ENCODE data around the gene TBC1D10B. TPM values are rescaled to one million over a fixed set of nuclear protein-coding genes. Genes with fewer than 3 reads are reported as not detected.
"Not testable (repeated sequence)": the region's sequence is repeated elsewhere in the genome, so short reads cannot be mapped to it uniquely, and the experiment has no call there.

TBC1D10B gene
- polyA plus RNA-seq, 3 donors = 12.2 to 36.0 (median 13.8) TPM

DNA sequence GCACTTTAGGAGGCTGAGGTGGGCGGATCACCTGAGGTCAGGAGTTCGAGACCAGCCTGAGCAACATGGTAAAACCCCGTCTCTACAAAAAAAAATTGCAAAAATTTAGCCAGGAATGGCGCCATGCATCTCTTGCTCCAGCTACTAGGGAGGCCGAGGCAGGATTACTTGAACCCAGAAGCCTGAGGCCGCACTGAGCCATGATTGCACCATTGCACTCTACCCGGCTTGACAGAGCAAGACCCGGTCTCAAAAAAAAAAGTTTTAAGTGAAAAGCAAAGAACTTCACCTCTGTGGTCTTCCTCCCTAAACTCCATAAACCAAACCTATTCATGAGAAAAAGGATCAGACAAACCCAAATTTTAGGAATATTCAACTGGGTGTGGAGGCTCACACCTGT lies 22.2 kb downstream of the TBC1D10B start:
- Histone ChIP-seq H3K79me2 (ENCODE audit: insufficient read depth, low read length) (peaks cover 15% of the 10 kb centered on the region), H3K27ac (ENCODE audit: low read depth in 1 of 2, low read length in 2 of 2) (no peak overlapping the region), H3K36me3 (replicated peaks in 1 of 2; ENCODE audit: control insufficient read depth in 1 of 2, insufficient read depth in 2 of 2, low read length in 2 of 2) (peaks cover 28 to 34% of the 10 kb centered on the region in 2 donors), H3K27me3 (ENCODE audit: control insufficient read depth in 2 of 2, insufficient read depth in 2 of 2, low read length in 2 of 2) (no peaks in the 10 kb centered on the region), H2AFZ (ENCODE audit: insufficient read depth, low read depth, low read length, poor library complexity, severe bottlenecking) (no peak overlapping the region), H3K9me3 (replicated peaks in 1 of 2; ENCODE audit: control insufficient read depth in 1 of 2, insufficient read depth in 1 of 2, low read length in 2 of 2) (no peaks in the 10 kb centered on the region), H3K4me3 (replicated peaks in 1 of 3; ENCODE audit: low read depth in 2 of 3, low read length in 3 of 3) (no peak overlapping the region), H4K20me1 (ENCODE audit: insufficient read depth, low read length) (peaks cover 21% of the 10 kb centered on the region), H3K4me1 (ENCODE audit: control insufficient read depth in 1 of 2, insufficient read depth in 2 of 2, low read length in 2 of 2) (no peaks in the 10 kb centered on the region), H3K4me2 (replicated peaks; ENCODE audit: extremely low read depth, low read length, poor library complexity, severe bottlenecking) (no peak overlapping the region), H3K9ac (ENCODE audit: insufficient read depth, low read length, poor library complexity, severe bottlenecking) (no peak overlapping the region)
- H3K4me3 Mint-ChIP-seq = no peak overlapping the region
- no peak overlapping the region for H3K27ac Mint-ChIP-seq
- no peaks in the 10 kb centered on the region for H3K27me3 Mint-ChIP-seq (ENCODE audit: low read depth in 3 of 3)
- no peaks in the 10 kb centered on the region for H3K9me3 Mint-ChIP-seq
- intact Hi-C loops (cut with micrococcal nuclease) = no loop called here
- peaks cover 8% of the 10 kb centered on the region for H3K4me1 Mint-ChIP-seq
- 94% methylated on average over 8 of the region's 8 CpGs for WGBS (ENCODE audit: insufficient coverage)
- DNase-seq = no peak
- TF ChIP-seq, protein P1, sequence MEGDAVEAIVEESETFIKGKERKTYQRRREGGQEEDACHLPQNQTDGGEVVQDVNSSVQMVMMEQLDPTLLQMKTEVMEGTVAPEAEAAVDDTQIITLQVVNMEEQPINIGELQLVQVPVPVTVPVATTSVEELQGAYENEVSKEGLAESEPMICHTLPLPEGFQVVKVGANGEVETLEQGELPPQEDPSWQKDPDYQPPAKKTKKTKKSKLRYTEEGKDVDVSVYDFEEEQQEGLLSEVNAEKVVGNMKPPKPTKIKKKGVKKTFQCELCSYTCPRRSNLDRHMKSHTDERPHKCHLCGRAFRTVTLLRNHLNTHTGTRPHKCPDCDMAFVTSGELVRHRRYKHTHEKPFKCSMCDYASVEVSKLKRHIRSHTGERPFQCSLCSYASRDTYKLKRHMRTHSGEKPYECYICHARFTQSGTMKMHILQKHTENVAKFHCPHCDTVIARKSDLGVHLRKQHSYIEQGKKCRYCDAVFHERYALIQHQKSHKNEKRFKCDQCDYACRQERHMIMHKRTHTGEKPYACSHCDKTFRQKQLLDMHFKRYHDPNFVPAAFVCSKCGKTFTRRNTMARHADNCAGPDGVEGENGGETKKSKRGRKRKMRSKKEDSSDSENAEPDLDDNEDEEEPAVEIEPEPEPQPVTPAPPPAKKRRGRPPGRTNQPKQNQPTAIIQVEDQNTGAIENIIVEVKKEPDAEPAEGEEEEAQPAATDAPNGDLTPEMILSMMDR (IDR thresholded peaks at IDR 0.05) = no peak
- peaks cover 38% of the 10 kb centered on the region in 2 donors for H3K36me3 Mint-ChIP-seq

DNA sequence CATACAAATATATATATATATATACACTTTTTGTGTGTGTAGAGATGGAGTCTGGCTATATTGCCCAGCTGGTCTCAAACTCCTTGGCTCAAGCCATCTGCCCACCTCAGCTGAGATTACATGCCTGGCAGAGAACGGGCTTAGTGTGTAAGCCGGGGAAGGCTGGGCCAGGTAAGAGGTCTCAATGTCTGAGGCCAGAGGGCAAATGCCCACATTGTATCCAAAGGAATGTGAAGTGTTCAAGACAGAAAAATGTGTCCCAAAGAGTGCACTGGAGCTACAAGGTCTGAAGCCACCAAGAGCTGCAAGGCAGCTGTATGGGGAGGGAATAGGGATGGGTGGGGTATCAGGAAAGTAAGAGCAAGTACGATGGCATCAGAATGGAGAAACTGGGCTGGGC lies 24.0 kb downstream of the TBC1D10B start:
- Histone ChIP-seq H3K27me3 (ENCODE audit: control insufficient read depth in 2 of 2, insufficient read depth in 2 of 2, low read length in 2 of 2) (no peaks in the 10 kb centered on the region), H3K79me2 (ENCODE audit: insufficient read depth, low read length) (no peaks in the 10 kb centered on the region), H3K9ac (ENCODE audit: insufficient read depth, low read length, poor library complexity, severe bottlenecking) (no peak overlapping the region), H2AFZ (ENCODE audit: insufficient read depth, low read depth, low read length, poor library complexity, severe bottlenecking) (no peak overlapping the region), H4K20me1 (ENCODE audit: insufficient read depth, low read length) (peaks cover 3% of the 10 kb centered on the region), H3K27ac (ENCODE audit: low read depth in 1 of 2, low read length in 2 of 2) (no peak overlapping the region), H3K9me3 (replicated peaks in 1 of 2; ENCODE audit: control insufficient read depth in 1 of 2, insufficient read depth in 1 of 2, low read length in 2 of 2) (no peaks in the 10 kb centered on the region), H3K36me3 (replicated peaks in 1 of 2; ENCODE audit: control insufficient read depth in 1 of 2, insufficient read depth in 2 of 2, low read length in 2 of 2) (peaks cover 9 to 16% of the 10 kb centered on the region in 2 donors), H3K4me1 (ENCODE audit: control insufficient read depth in 1 of 2, insufficient read depth in 2 of 2, low read length in 2 of 2) (no peaks in the 10 kb centered on the region), H3K4me3 (replicated peaks in 1 of 3; ENCODE audit: low read depth in 2 of 3, low read length in 3 of 3) (no peak overlapping the region), H3K4me2 (replicated peaks; ENCODE audit: extremely low read depth, low read length, poor library complexity, severe bottlenecking) (no peak overlapping the region)
- intact Hi-C loops (cut with micrococcal nuclease) = no loop called here
- Mint-ChIP-seq H3K36me3 (peaks cover 20 to 22% of the 10 kb centered on the region in 2 donors), H3K9me3 (no peaks in the 10 kb centered on the region), H3K27ac (no peak overlapping the region), H3K27me3 (ENCODE audit: low read depth in 3 of 3) (no peaks in the 10 kb centered on the region), H3K4me1 (peaks cover 8% of the 10 kb centered on the region), H3K4me3 (no peak overlapping the region)
- TF ChIP-seq, protein P1 (IDR thresholded peaks at IDR 0.05) = no peak
- 100% methylated on average over 2 of the region's 3 CpGs for WGBS (ENCODE audit: insufficient coverage)
- no peak for DNase-seq

DNA sequence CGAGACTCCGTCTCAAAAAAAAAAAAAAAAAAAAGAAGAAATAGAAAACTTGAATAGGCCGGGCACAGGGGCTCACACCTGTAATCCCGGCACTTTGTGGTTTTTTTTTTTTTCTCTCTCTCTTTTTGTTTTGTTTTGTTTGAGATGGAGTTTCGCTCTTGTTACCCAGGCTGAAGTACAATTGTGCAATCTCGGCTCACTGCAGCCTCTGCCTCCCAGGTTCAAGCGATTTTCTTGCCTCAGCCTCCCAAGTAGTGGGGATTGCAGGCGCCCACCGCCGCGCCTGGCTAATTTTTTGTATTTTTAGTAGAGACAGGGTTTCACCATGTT lies 26.8 kb downstream of the TBC1D10B start:
- H3K36me3 ChIP-seq (replicated peaks in 1 of 2; ENCODE audit: control insufficient read depth in 1 of 2, insufficient read depth in 2 of 2, low read length in 2 of 2); H3K79me2 ChIP-seq (ENCODE audit: insufficient read depth, low read length); H3K4me1 Mint-ChIP-seq; H3K27ac Mint-ChIP-seq; H3K27me3 Mint-ChIP-seq (ENCODE audit: low read depth in 3 of 3); H3K9me3 ChIP-seq (replicated peaks in 1 of 2; ENCODE audit: control insufficient read depth in 1 of 2, insufficient read depth in 1 of 2, low read length in 2 of 2); DNase-seq; H3K9me3 Mint-ChIP-seq; H3K4me2 ChIP-seq (replicated peaks; ENCODE audit: extremely low read depth, low read length, poor library complexity, severe bottlenecking); H3K36me3 Mint-ChIP-seq; H3K4me3 Mint-ChIP-seq; intact Hi-C loops (cut with micrococcal nuclease); H3K4me1 ChIP-seq (ENCODE audit: control insufficient read depth in 1 of 2, insufficient read depth in 2 of 2, low read length in 2 of 2); H2AFZ ChIP-seq (ENCODE audit: insufficient read depth, low read depth, low read length, poor library complexity, severe bottlenecking); H3K27me3 ChIP-seq (ENCODE audit: control insufficient read depth in 2 of 2, insufficient read depth in 2 of 2, low read length in 2 of 2); H3K9ac ChIP-seq (ENCODE audit: insufficient read depth, low read length, poor library complexity, severe bottlenecking); H4K20me1 ChIP-seq (ENCODE audit: insufficient read depth, low read length); H3K4me3 ChIP-seq (replicated peaks in 1 of 3; ENCODE audit: low read depth in 2 of 3, low read length in 3 of 3); H3K27ac ChIP-seq (ENCODE audit: low read depth in 1 of 2, low read length in 2 of 2): not testable (repeated sequence)
- WGBS (ENCODE audit: insufficient coverage) = 100% methylated on average over 1 of the region's 11 CpGs
